GM18951 (cell line): Measurements from ENCODE around the gene SF3B6.
"Not testable (repeated sequence)": the region's sequence is repeated elsewhere in the genome, so short reads cannot be mapped to it uniquely, and the experiment has no call there.

Experiments
- POLR2A ChIP-seq: IDR thresholded peaks from 4 replicates; pipeline ENCODE4 v1.6.1; 2011; ENCODE audit warnings: mild to moderate bottlenecking; ENCODE audit not compliant: insufficient read length, insufficient read depth; ENCODE audit errors: extremely low read depth
- in situ Hi-C: fragments of 300-500 bp; cut with MboI; formaldehyde crosslinking; loops from one replicate; pipeline ENCODE4 v1.12.0; 2022; ENCODE audit warnings: low sequenced_read_pairs, mixed read lengths, inconsistent platforms; ENCODE audit not compliant: unreplicated experiment

SF3B6 gene

GRCh38 chr2:24107336-24107735 lies 31.2 kb upstream of the SF3B6 start:
- no peak for TF ChIP-seq POLR2A
- in situ Hi-C loops: no loop called here

- no peak for TF ChIP-seq POLR2A
- in situ Hi-C loops: no loop called here
Measured at GRCh38 chr2:24106786-24107185, 30.7 kb upstream of the SF3B6 start.

- in situ Hi-C loops: no loop called here
- TF ChIP-seq POLR2A: no peak
Measured at GRCh38 chr2:24105816-24106215, 29.7 kb upstream of the SF3B6 start.

GRCh38 chr2:24104906-24105305 lies 28.8 kb upstream of the SF3B6 start:
- in situ Hi-C loops: no loop called here
- TF ChIP-seq POLR2A: no peak

- in situ Hi-C loops: no loop called here
- no peak for TF ChIP-seq POLR2A
Measured at GRCh38 chr2:24104110-24104650, 28.1 kb upstream of the SF3B6 start.

GRCh38 chr2:24102677-24103076 lies 26.6 kb upstream of the SF3B6 start:
- in situ Hi-C loops: no loop called here
- no peak for TF ChIP-seq POLR2A

GRCh38 chr2:24101992-24102391 lies 25.9 kb upstream of the SF3B6 start:
- in situ Hi-C loops: no loop called here

GRCh38 chr2:24100732-24101131 lies 24.6 kb upstream of the SF3B6 start:
- in situ Hi-C loops: not testable (repeated sequence)

More at GRCh38 chr2:24101992-24102391, 25.9 kb upstream of the SF3B6 start:
- no peak for TF ChIP-seq POLR2A

- in situ Hi-C loops: not testable (repeated sequence)
Measured at GRCh38 chr2:24095171-24095677, 19.1 kb upstream of the SF3B6 start.

GRCh38 chr2:24093270-24093669 lies 17.1 kb upstream of the SF3B6 start:
- in situ Hi-C loops: not testable (repeated sequence)

GRCh38 chr2:24088821-24089359 lies 12.8 kb upstream of the SF3B6 start:
- TF ChIP-seq POLR2A: no peak

GRCh38 chr2:24087032-24087431 lies 10.9 kb upstream of the SF3B6 start:
- in situ Hi-C loops: no loop called here

More at GRCh38 chr2:24088821-24089359, 12.8 kb upstream of the SF3B6 start:
- in situ Hi-C loops: no loop called here

GRCh38 chr2:24086241-24086640 lies 10.1 kb upstream of the SF3B6 start:
- in situ Hi-C loops: no loop called here
- no peak for TF ChIP-seq POLR2A

More at GRCh38 chr2:24087032-24087431, 10.9 kb upstream of the SF3B6 start:
- TF ChIP-seq POLR2A: no peak

- no peak for TF ChIP-seq POLR2A
- in situ Hi-C loops: no loop called here
Measured at GRCh38 chr2:24085200-24085489, 9.0 kb upstream of the SF3B6 start.
